B cell (primary cell): ENCODE data around the gene KCTD17. TPM values are rescaled to one million over a fixed set of nuclear protein-coding genes. Genes with fewer than 3 reads are reported as not detected.

Experiments
- ATAC-seq: fragments of 200-7000 bp; cut with Tn5 transposase; one replicate; pipeline ENCODE4 v1.10.0; 2021; ENCODE audit warnings: low read depth, mild to moderate bottlenecking, moderate number of reproducible peaks, moderate library complexity
- CTCF ChIA-PET: fragments of 350-600 bp; sonication (Branson Sonifier 250); formaldehyde crosslinking; loops from one replicate; lab custom pipeline; 2021; ENCODE audit warnings: antibody characterized with exemption, inconsistent platforms; lab: Charles Lee
- POLR2A ChIA-PET: fragments of 350-600 bp; sonication (Branson Sonifier 250); formaldehyde crosslinking; loops from one replicate; lab custom pipeline; 2021; ENCODE audit warnings: antibody characterized with exemption; lab: Charles Lee
- DNase-seq: peaks from one replicate; pipeline ENCODE4 v3.0.0; 2013
- H2AFZ ChIP-seq: 2 replicates; pipeline ENCODE4 v1.6.1; 2012; ENCODE audit warnings: mild to moderate bottlenecking, low read depth, low read length; ENCODE audit not compliant: insufficient read depth, poor library complexity, severe bottlenecking
- H3K27ac ChIP-seq, 2 donors: 1 replicate in 1 of 2; 2 replicates in 1 of 2; pipeline ENCODE4 v1.5.1; 2012 to 2013; ENCODE audit warnings: low read length in 2 of 2, mild to moderate bottlenecking in 2 of 2, moderate library complexity in 1 of 2
- H3K27me3 ChIP-seq, 4 experiments: fragments of 200-600 bp in 1 of 4; sonication (generic) in 1 of 4; replicated peaks in 1 of 4; 1 replicate in 2 of 4; 2 replicates in 2 of 4; pipeline versions ENCODE4 v1.6.1 to v1.7.0; 2013 to 2016; ENCODE audit warnings: low read length in 3 of 4, mild to moderate bottlenecking in 2 of 4, mixed read lengths in 1 of 4, moderate library complexity in 1 of 4; ENCODE audit not compliant: insufficient read depth in 4 of 4, control insufficient read depth in 3 of 4; ENCODE audit errors: control extremely low read depth in 1 of 4
- H3K36me3 ChIP-seq, 2 experiments: replicated peaks in 1 of 2; 1 replicate in 1 of 2; 2 replicates in 1 of 2; pipeline versions ENCODE4 v1.6.1 to v1.7.1; 2013; ENCODE audit warnings: low read length in 1 of 2; ENCODE audit not compliant: insufficient read depth in 2 of 2, control insufficient read depth in 1 of 2; ENCODE audit errors: control extremely low read depth in 1 of 2, extremely low read depth in 1 of 2
- H3K4me1 ChIP-seq, 2 donors: fragments of 200-600 bp in 1 of 2; sonication (generic) in 1 of 2; 1 replicate in 1 of 2; 2 replicates in 1 of 2; pipeline versions ENCODE4 v1.5.1 to v1.6.1; 2013 to 2017; ENCODE audit warnings: low read length in 2 of 2; ENCODE audit not compliant: control insufficient read depth in 2 of 2, insufficient read depth in 2 of 2
- H3K4me2 ChIP-seq: replicated peaks from 2 replicates; pipeline ENCODE3; 2012; ENCODE audit warnings: mild to moderate bottlenecking, low read depth, low read length; ENCODE audit not compliant: poor library complexity, severe bottlenecking
- H3K4me3 ChIP-seq, 5 experiments: fragments of 200-600 bp in 1 of 5; sonication (generic) in 1 of 5; 1 replicate in 3 of 5; 2 replicates in 2 of 5; pipeline versions ENCODE4 v1.5.1 to v1.7.0; 2011 to 2016; ENCODE audit warnings: low read length in 4 of 5, mild to moderate bottlenecking in 4 of 5, low read depth in 2 of 5, control low read depth in 1 of 5, moderate library complexity in 1 of 5; ENCODE audit not compliant: insufficient read depth in 1 of 5; ENCODE audit errors: control extremely low read depth in 1 of 5, extremely low read depth in 1 of 5
- H3K79me2 ChIP-seq: fragments of 200-600 bp; sonication (generic); one replicate; pipeline ENCODE4 v1.6.0; 2016; ENCODE audit warnings: low read length; ENCODE audit not compliant: control insufficient read depth, insufficient read depth
- H3K9ac ChIP-seq: fragments of 200-600 bp; sonication (generic); 2 replicates; pipeline ENCODE4 v1.6.1; 2017; ENCODE audit warnings: mild to moderate bottlenecking, low read length, moderate library complexity
- H3K9me3 ChIP-seq, 3 donors: one replicate each; pipeline versions ENCODE4 v1.6.1 to v1.7.1; 2013; ENCODE audit warnings: low read length in 2 of 3; ENCODE audit not compliant: control insufficient read depth in 2 of 3, insufficient read depth in 1 of 3; ENCODE audit errors: control extremely low read depth in 1 of 3
- H4K20me1 ChIP-seq: 2 replicates; pipeline ENCODE4 v1.6.0; 2012; ENCODE audit warnings: mild to moderate bottlenecking, low read length; ENCODE audit not compliant: insufficient read depth, control insufficient read depth, poor library complexity, severe bottlenecking
- H3K27ac Mint-ChIP-seq: one replicate; pipeline ENCODE4 v1.8.0; 2021; ENCODE audit warnings: mixed read lengths
- H3K27me3 Mint-ChIP-seq: one replicate; pipeline ENCODE4 v1.8.0; 2021; ENCODE audit warnings: mixed read lengths
- H3K4me1 Mint-ChIP-seq: one replicate; pipeline ENCODE4 v1.8.0; 2021; ENCODE audit warnings: mixed read lengths
- H3K4me3 Mint-ChIP-seq: one replicate; pipeline ENCODE4 v1.8.0; 2021; ENCODE audit warnings: mixed read lengths
- H3K9me3 Mint-ChIP-seq: one replicate; pipeline ENCODE4 v1.8.0; 2022; ENCODE audit warnings: mixed read lengths; ENCODE audit not compliant: insufficient read depth
- CTCF ChIP-seq: fragments of 200-600 bp; IDR thresholded peaks from one replicate; pipeline ENCODE4 v1.8.0; 2022; ENCODE audit warnings: antibody characterized with exemption, mild to moderate bottlenecking
- EZH2 ChIP-seq: IDR thresholded peaks from 2 replicates; pipeline ENCODE4 v1.6.1; 2012; ENCODE audit warnings: borderline replicate concordance, low read depth, mild to moderate bottlenecking, moderate library complexity, low read length; ENCODE audit not compliant: insufficient read depth, poor library complexity, severe bottlenecking
- WGBS: methylation state at CpG from one replicate; pipeline ENCODE4 v1.1.5; 2013; ENCODE audit warnings: missing lambda C conversion rate; ENCODE audit not compliant: insufficient coverage; 5-methylcytosine and 5-hydroxymethylcytosine counted together
- intact Hi-C: fragments of 100-400 bp; cut with micrococcal nuclease; formaldehyde crosslinking; loops from one replicate; pipeline ENCODE4 v1.10.0; 2022
- polyA plus RNA-seq: library from polyadenylated mRNA; depleted of rRNA; stranded (reverse); fragments of >200 nt; gene quantifications from 2 replicates; pipeline ENCODE4 v1.2.3, GENCODE V29; 2012
- total RNA-seq, 2 donors: library from RNA; stranded (reverse); fragments of 120-200 nt in 1 of 2; gene quantifications; 1 replicate in 1 of 2; 2 replicates in 1 of 2; pipeline versions ENCODE4 v1.2.3 to v1.2.4, GENCODE V29; 2013 to 2022

KCTD17 gene
- total and polyA plus RNA-seq, 2 donors (not counting 1 experiment from before 2014, with no cell fraction given), result 29.0 to 41.3 TPM

- WGBS, result 85% methylated on average over 8 of the region's 9 CpGs
- intact Hi-C loops, result no loop called here
- peaks cover 3 to 12% of the 10 kb centered on the region in 2 donors for H3K4me1 ChIP-seq
- TF ChIP-seq CTCF (no peak), EZH2 (no peak)
- H4K20me1 ChIP-seq, result no peaks in the 10 kb centered on the region
- H3K27me3 Mint-ChIP-seq, result no peaks in the 10 kb centered on the region
- no peak for ATAC-seq
- ChIA-PET POLR2A (no interaction called here), CTCF (no interaction called here)
- no peaks in the 10 kb centered on the region for H3K9me3 Mint-ChIP-seq
- no peaks in the 10 kb centered on the region for H3K27me3 ChIP-seq
- H3K4me3 ChIP-seq, result no peak overlapping the region
- H3K27ac ChIP-seq, result no peak overlapping the region
- H3K4me2 ChIP-seq, result no peak overlapping the region
- no peak overlapping the region for H2AFZ ChIP-seq
- H3K79me2 ChIP-seq, result no peaks in the 10 kb centered on the region
- H3K9me3 ChIP-seq, result no peaks in the 10 kb centered on the region
- no peak overlapping the region for H3K27ac Mint-ChIP-seq
- no peak overlapping the region for H3K9ac ChIP-seq
- H3K4me1 Mint-ChIP-seq, result peaks cover 10% of the 10 kb centered on the region
- no peak for DNase-seq
- H3K36me3 ChIP-seq, result peaks cover 0 to 36% of the 10 kb centered on the region in 2 experiments
- no peak overlapping the region for H3K4me3 Mint-ChIP-seq
Observed at GRCh38 chr22:37057226-37057625, 5.7 kb downstream of the KCTD17 start.

- Histone ChIP-seq H3K4me2 (no peak overlapping the region), H3K4me1 (peaks cover 0 to 5% of the 10 kb centered on the region in 2 donors), H4K20me1 (no peaks in the 10 kb centered on the region), H3K27me3 (no peaks in the 10 kb centered on the region), H3K36me3 (peaks cover 0 to 36% of the 10 kb centered on the region in 2 experiments), H3K79me2 (no peaks in the 10 kb centered on the region), H3K27ac (no peak overlapping the region), H3K4me3 (no peak overlapping the region), H3K9me3 (no peaks in the 10 kb centered on the region), H2AFZ (no peak overlapping the region), H3K9ac (no peak overlapping the region)
- Mint-ChIP-seq H3K27me3 (no peaks in the 10 kb centered on the region), H3K4me1 (peaks cover 6% of the 10 kb centered on the region), H3K27ac (no peak overlapping the region), H3K4me3 (no peak overlapping the region), H3K9me3 (no peaks in the 10 kb centered on the region)
- ChIA-PET CTCF (no interaction called here), POLR2A (no interaction called here)
- DNase-seq, result no peak
- no peak for ATAC-seq
- WGBS, result 99% methylated on average over 7 of the region's 12 CpGs
- intact Hi-C loops, result no loop called here
- TF ChIP-seq CTCF (no peak), EZH2 (no peak)
Observed at GRCh38 chr22:37057796-37058510, 6.4 kb downstream of the KCTD17 start.
